Heart left ventricle (tissue), 16 donors: Measurements from ENCODE around the gene MPPED2. TPM values are rescaled to one million over a fixed set of nuclear protein-coding genes. Genes with fewer than 3 reads are reported as not detected.

Source experiments
- ATAC-seq, 4 donors: fragments of 200-7000 bp; cut with Tn5 transposase; one replicate each; pipeline ENCODE4 v1.9.1; 2020 to 2022; ENCODE audit warnings: moderate library complexity in 4 of 4, mild to moderate bottlenecking in 3 of 4, moderate number of reproducible peaks in 1 of 4
- DNase-seq, 5 donors: peaks; one replicate each; pipeline ENCODE4 v3.0.0-alpha.2; 2020
- H3K27ac ChIP-seq, 12 donors: fragments of 200-600 bp; sonication (generic) in 4 of 12; one replicate each; pipeline versions ENCODE4 v1.5.0 to v1.8.0; 2016 to 2022; ENCODE audit warnings: mild to moderate bottlenecking in 2 of 12
- H3K27me3 ChIP-seq, 9 donors: fragments of 200-600 bp; sonication (generic) in 2 of 9; one replicate each; pipeline versions ENCODE4 v1.5.1 to v1.8.0; 2016 to 2022; ENCODE audit warnings: mild to moderate bottlenecking in 3 of 9
- H3K36me3 ChIP-seq, 9 donors: fragments of 200-600 bp; sonication (generic) in 2 of 9; one replicate each; pipeline versions ENCODE4 v1.5.0 to v1.8.0; 2018 to 2022; ENCODE audit warnings: mild to moderate bottlenecking in 2 of 9
- H3K4me1 ChIP-seq, 12 donors: fragments of 200-600 bp; sonication (generic) in 4 of 12; one replicate each; pipeline versions ENCODE4 v1.5.0 to v1.8.0; 2016 to 2022; ENCODE audit warnings: mild to moderate bottlenecking in 3 of 12
- H3K4me3 ChIP-seq, 12 donors: fragments of 200-600 bp; sonication (generic) in 4 of 12; one replicate each; pipeline versions ENCODE4 v1.5.0 to v1.8.0; 2017 to 2022; ENCODE audit warnings: mild to moderate bottlenecking in 9 of 12, moderate library complexity in 4 of 12
- H3K9me3 ChIP-seq, 12 donors: fragments of 200-600 bp; sonication (generic) in 4 of 12; one replicate each; pipeline versions ENCODE4 v1.5.0 to v1.8.0; 2016 to 2022; ENCODE audit warnings: mild to moderate bottlenecking in 1 of 12
- POLR2A ChIP-seq, 2 donors: fragments of 450-650 bp; IDR thresholded peaks; one replicate each; pipeline ENCODE4 v1.6.1; 2017; ENCODE audit warnings: antibody characterized with exemption in 2 of 2, mild to moderate bottlenecking in 2 of 2, moderate library complexity in 2 of 2
- WGBS, 4 donors: extraction: QIAGEN DNeasy Blood & Tissue Kit in 2 of 4; methylation state at CpG; one replicate each; pipeline versions ENCODE4 v1.1.5 to v1.1.7; 2013 to 2018; 5-methylcytosine and 5-hydroxymethylcytosine counted together
- intact Hi-C, 10 donors: fragments of 100-400 bp; cut with DNase I; formaldehyde crosslinking; loops; one replicate each; pipeline versions ENCODE4 v1.11.1 to v1.14.2; 2022
- polyA plus RNA-seq, 2 donors: library from polyadenylated mRNA; stranded (reverse); fragments of 200-250 nt; gene quantifications; one replicate each; pipeline ENCODE4 v1.2.3, GENCODE V29; 2013
- total RNA-seq, 9 donors: library from RNA; depleted of rRNA in 2 of 9; stranded (reverse); fragments of >200 nt in 2 of 9; fragmentation: NEBNext Ultra II Directional in 3 of 9; extraction: Animal tissue kit (Norgen Biotek cat#: 25700) in 3 of 9; gene quantifications; one replicate each; pipeline versions ENCODE4 v1.1.0 to v1.2.4, GENCODE V29; 2016 to 2023
- TF ChIP-seq, protein P1 (sequence below), 12 donors: fragments of 200-600 bp; sonication (generic) in 4 of 12; IDR thresholded peaks; one replicate each; pipeline versions ENCODE4 v1.5.0 to v1.8.0; 2018 to 2022; ENCODE audit warnings: antibody characterized with exemption in 12 of 12, mild to moderate bottlenecking in 5 of 12
- donor health status: ischemic (EF 13 %, LVEDD 7.1; RV severe dilation, severe dysfunction).
- donor health status: healthy with polysubstance abuse.
- donor health status: DM: no; HTN: yes; CAD: no.
- donor health status: DM: no; HTN: no; CAD: no.
- donor health status: ischemic (EF 25% LVEDD 6.9; RV normal size, moderate dysfunction).
- donor health status: ischemic (EF 25% LVEDD 5.7; RV mildly dilated, moderate dysfunction).
- donor health status: healthy.
- donor health status: DM: yes; HTN: yes; CAD: no.
- donor health status: ischemic (EF 35%, LVEDD 5.7; RV mildly dilated, moderate dysfunction).
- donor health status: nonischemic (EF 11% LVEDD 7.7; RV severe dilation, severe dysfunction).
- donor health status: DM: yes; HTN: yes; CAD: no.
- donor health status: PGD.
- donor health status: ischemic (EF 29% LVEDD 5.4; RV normal size, mild dysfunction).
- donor health status: nonischemic (EF 23%, LVEDD 6.1; RV moderate dilation, normal function).

MPPED2 gene
- total and polyA plus RNA-seq, 11 donors, result 2.7 to 14.3 (median 8.4) TPM

GRCh38 chr11:30445056-30445455, 141.1 kb downstream of the MPPED2 start:
- 24 to 70% (median 49%) methylated on average over 2 of the region's 2 CpGs for WGBS, 4 donors
- no peak for ATAC-seq
- no peak overlapping the region for H3K27ac ChIP-seq

GRCh38 chr11:30440510-30440909, 145.6 kb downstream of the MPPED2 start:
- DNase-seq (peak in 1 of 5 donors; percentile 30), ATAC-seq (peak in 3 of 4 donors; percentile 81 to 92 (median 82))
- H3K9me3 ChIP-seq, result no peaks in the 10 kb centered on the region
- H3K4me3 ChIP-seq, result no peak overlapping the region
- peaks cover 0 to 7% (median 0%) of the 10 kb centered on the region in 12 donors for H3K4me1 ChIP-seq
- TF ChIP-seq, protein P1, sequence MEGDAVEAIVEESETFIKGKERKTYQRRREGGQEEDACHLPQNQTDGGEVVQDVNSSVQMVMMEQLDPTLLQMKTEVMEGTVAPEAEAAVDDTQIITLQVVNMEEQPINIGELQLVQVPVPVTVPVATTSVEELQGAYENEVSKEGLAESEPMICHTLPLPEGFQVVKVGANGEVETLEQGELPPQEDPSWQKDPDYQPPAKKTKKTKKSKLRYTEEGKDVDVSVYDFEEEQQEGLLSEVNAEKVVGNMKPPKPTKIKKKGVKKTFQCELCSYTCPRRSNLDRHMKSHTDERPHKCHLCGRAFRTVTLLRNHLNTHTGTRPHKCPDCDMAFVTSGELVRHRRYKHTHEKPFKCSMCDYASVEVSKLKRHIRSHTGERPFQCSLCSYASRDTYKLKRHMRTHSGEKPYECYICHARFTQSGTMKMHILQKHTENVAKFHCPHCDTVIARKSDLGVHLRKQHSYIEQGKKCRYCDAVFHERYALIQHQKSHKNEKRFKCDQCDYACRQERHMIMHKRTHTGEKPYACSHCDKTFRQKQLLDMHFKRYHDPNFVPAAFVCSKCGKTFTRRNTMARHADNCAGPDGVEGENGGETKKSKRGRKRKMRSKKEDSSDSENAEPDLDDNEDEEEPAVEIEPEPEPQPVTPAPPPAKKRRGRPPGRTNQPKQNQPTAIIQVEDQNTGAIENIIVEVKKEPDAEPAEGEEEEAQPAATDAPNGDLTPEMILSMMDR (IDR thresholded peaks at IDR 0.05), result no peak
- TF ChIP-seq POLR2A (IDR thresholded peaks at IDR 0.05), result no peak
- peak overlapping the region in 4 of 12 donors; percentile 26 to 42 (median 30) for H3K27ac ChIP-seq
- WGBS, 4 donors, result 67 to 81% (median 69%) methylated on average over 4 of the region's 4 CpGs
- no peaks in the 10 kb centered on the region for H3K27me3 ChIP-seq
- H3K36me3 ChIP-seq, result peaks cover 0 to 4% (median 0%) of the 10 kb centered on the region in 9 donors
- intact Hi-C loops, result no loop called here

More at GRCh38 chr11:30445056-30445455, 141.1 kb downstream of the MPPED2 start:
- Histone ChIP-seq H3K9me3 (no peaks in the 10 kb centered on the region), H3K36me3 (peaks cover 0 to 4% (median 0%) of the 10 kb centered on the region in 9 donors), H3K4me1 (peaks cover 0 to 7% (median 0%) of the 10 kb centered on the region in 12 donors), H3K27me3 (no peaks in the 10 kb centered on the region), H3K4me3 (no peak overlapping the region)
- intact Hi-C loops, result no loop called here
- TF ChIP-seq, protein P1 (IDR thresholded peaks at IDR 0.05), result no peak
- no peak for TF ChIP-seq POLR2A (IDR thresholded peaks at IDR 0.05)
- no peak for DNase-seq

- 58 to 70% (median 67%) methylated on average over 3 of the region's 3 CpGs for WGBS, 4 donors
Measured at GRCh38 chr11:30436801-30437200, 149.4 kb downstream of the MPPED2 start.

GRCh38 chr11:30435488-30435887, 150.7 kb downstream of the MPPED2 start:
- ATAC-seq, result peak in 1 of 4 donors; percentile 13

More at GRCh38 chr11:30436801-30437200, 149.4 kb downstream of the MPPED2 start:
- Histone ChIP-seq H3K27me3 (no peaks in the 10 kb centered on the region), H3K9me3 (no peaks in the 10 kb centered on the region), H3K36me3 (no peaks in the 10 kb centered on the region), H3K4me1 (peaks cover 0 to 23% (median 15%) of the 10 kb centered on the region in 12 donors), H3K4me3 (no peak overlapping the region), H3K27ac (no peak overlapping the region)
- DNase-seq (no peak), ATAC-seq (no peak)
- no peak for TF ChIP-seq POLR2A (IDR thresholded peaks at IDR 0.05)
- TF ChIP-seq, protein P1 (IDR thresholded peaks at IDR 0.05), result no peak
- intact Hi-C loops, result loop anchor here in 1 of 10 donors (10.0 kb wide), 1 partner anchor 148 kb away; the partner anchor contains the start of gene MPPED2

More at GRCh38 chr11:30435488-30435887, 150.7 kb downstream of the MPPED2 start:
- no peaks in the 10 kb centered on the region for H3K9me3 ChIP-seq
- intact Hi-C loops, result loop anchor here in 1 of 10 donors (10.0 kb wide), 1 partner anchor 149 kb away; the partner anchor contains the start of gene MPPED2
- DNase-seq, result no peak
- H3K27me3 ChIP-seq, result no peaks in the 10 kb centered on the region
- H3K27ac ChIP-seq, result peak overlapping the region in 3 of 12 donors; percentile 1 to 21 (median 19)
- H3K4me1 ChIP-seq, result peaks cover 0 to 30% (median 15%) of the 10 kb centered on the region in 12 donors
- no peaks in the 10 kb centered on the region for H3K36me3 ChIP-seq
- no peak overlapping the region for H3K4me3 ChIP-seq
- no peak for TF ChIP-seq POLR2A (IDR thresholded peaks at IDR 0.05)
